HCEC 1CT (cell line): ENCODE results near the gene C19orf33.
A peak's percentile ranks its signal among the peaks of the same experiment; 100 is the strongest.
"Not testable (repeated sequence)": the region's sequence is repeated elsewhere in the genome, so short reads cannot be mapped to it uniquely, and the experiment has no call there.

Experiments
- DNase-seq: peaks from one replicate; pipeline ENCODE4 v3.0.0-alpha.2; 2017

The C19orf33 gene

GRCh38 chr19:38309615-38310278 is 5.7 kb downstream of the C19orf33 start:
- DNase-seq = no peak

GRCh38 chr19:38310279-38310670 is 6.2 kb downstream of the C19orf33 start:
- no peak for DNase-seq

- DNase-seq = no peak
Measured at GRCh38 chr19:38310986-38311385, 6.9 kb downstream of the C19orf33 start.

- DNase-seq = peak; percentile 98
Measured at GRCh38 chr19:38315657-38316476, 11.8 kb downstream of the C19orf33 start, which contains the start of gene YIF1B. YIF1B (minus strand) TSS chr19:38315947; CDS start chr19:38315917, 30 bp downstream.

- DNase-seq = no peak
Measured at GRCh38 chr19:38316477-38317067, 12.5 kb downstream of the C19orf33 start.

- DNase-seq = no peak
Measured at GRCh38 chr19:38317104-38317612, 13.1 kb downstream of the C19orf33 start.

- no peak for DNase-seq
Measured at GRCh38 chr19:38318660-38319059, 14.6 kb downstream of the C19orf33 start.

- no peak for DNase-seq
Measured at GRCh38 chr19:38319421-38320258, 15.6 kb downstream of the C19orf33 start, which contains the start of gene KCNK6. KCNK6 (plus strand) TSS chr19:38319845; CDS start chr19:38319951, 106 bp downstream.

GRCh38 chr19:38320969-38321339 is 16.9 kb downstream of the C19orf33 start:
- no peak for DNase-seq

GRCh38 chr19:38321646-38322196 is 17.7 kb downstream of the C19orf33 start:
- DNase-seq = no peak

GRCh38 chr19:38323291-38323690 is 19.2 kb downstream of the C19orf33 start:
- DNase-seq = no peak

GRCh38 chr19:38324431-38324830 is 20.4 kb downstream of the C19orf33 start:
- no peak for DNase-seq

GRCh38 chr19:38326591-38326990 is 22.5 kb downstream of the C19orf33 start:
- no peak for DNase-seq

- no peak for DNase-seq
Measured at GRCh38 chr19:38329651-38330050, 25.6 kb downstream of the C19orf33 start.

GRCh38 chr19:38331728-38332127 is 27.7 kb downstream of the C19orf33 start:
- no peak for DNase-seq

- no peak for DNase-seq
Measured at GRCh38 chr19:38333245-38333644, 29.2 kb downstream of the C19orf33 start.

- DNase-seq = peak; percentile 92
Measured at GRCh38 chr19:38335949-38336637, 32.0 kb downstream of the C19orf33 start.

- peak; percentile 87 for DNase-seq
Measured at GRCh38 chr19:38336638-38337359, 32.7 kb downstream of the C19orf33 start.

GRCh38 chr19:38337360-38337653 is 33.3 kb downstream of the C19orf33 start:
- no peak for DNase-seq

- not testable (repeated sequence) for DNase-seq
Measured at GRCh38 chr19:38339011-38339410, 35.0 kb downstream of the C19orf33 start.

- no peak for DNase-seq
Measured at GRCh38 chr19:38340927-38341326, 36.9 kb downstream of the C19orf33 start.
